Left renal cortex interstitium (tissue), 4 donors: ENCODE measurements around the gene SLIT1. TPM values are rescaled to one million over a fixed set of nuclear protein-coding genes. Genes with fewer than 3 reads are reported as not detected.

Experiments
- DNase-seq, 4 donors: peaks; one replicate each; pipeline ENCODE4 v3.0.0-alpha.2; 2013; ENCODE audit warnings: low read depth in 4 of 4, low spot score in 2 of 4, missing footprints in 1 of 4
- polyA plus RNA-seq, 4 donors: library from polyadenylated mRNA; unstranded; fragments of 120-200 nt; gene quantifications; one replicate each; pipeline ENCODE4 v1.2.1, GENCODE V29; 2013; ENCODE audit not compliant: insufficient read length in 4 of 4

Gene SLIT1
- polyA plus RNA-seq, 4 donors, result 5.8 to 9.7 (median 7.2) TPM

- DNase-seq, result no peak
These were observed 41.5 kb downstream of the SLIT1 start for GRCh38 chr10:97144297-97144696.

DNA sequence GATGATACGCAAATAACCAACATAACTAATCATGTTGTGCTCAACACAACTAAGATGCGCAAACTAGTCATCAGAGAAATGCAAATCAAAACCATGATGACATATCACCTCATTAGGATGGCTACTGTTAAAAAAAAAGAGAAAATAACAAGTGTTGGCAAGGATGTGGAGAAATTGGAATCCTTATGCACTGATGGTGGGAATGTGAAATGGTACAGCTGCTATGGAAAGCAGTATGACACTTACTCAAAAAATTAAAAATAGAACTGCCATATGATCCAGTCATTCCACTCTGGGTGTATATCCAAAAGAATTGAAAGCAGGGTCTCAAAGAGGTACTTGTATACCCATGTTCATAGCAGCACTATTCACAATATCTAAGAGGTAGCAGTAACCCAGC, 42.9 kb downstream of the SLIT1 start:
- no peak for DNase-seq

DNA sequence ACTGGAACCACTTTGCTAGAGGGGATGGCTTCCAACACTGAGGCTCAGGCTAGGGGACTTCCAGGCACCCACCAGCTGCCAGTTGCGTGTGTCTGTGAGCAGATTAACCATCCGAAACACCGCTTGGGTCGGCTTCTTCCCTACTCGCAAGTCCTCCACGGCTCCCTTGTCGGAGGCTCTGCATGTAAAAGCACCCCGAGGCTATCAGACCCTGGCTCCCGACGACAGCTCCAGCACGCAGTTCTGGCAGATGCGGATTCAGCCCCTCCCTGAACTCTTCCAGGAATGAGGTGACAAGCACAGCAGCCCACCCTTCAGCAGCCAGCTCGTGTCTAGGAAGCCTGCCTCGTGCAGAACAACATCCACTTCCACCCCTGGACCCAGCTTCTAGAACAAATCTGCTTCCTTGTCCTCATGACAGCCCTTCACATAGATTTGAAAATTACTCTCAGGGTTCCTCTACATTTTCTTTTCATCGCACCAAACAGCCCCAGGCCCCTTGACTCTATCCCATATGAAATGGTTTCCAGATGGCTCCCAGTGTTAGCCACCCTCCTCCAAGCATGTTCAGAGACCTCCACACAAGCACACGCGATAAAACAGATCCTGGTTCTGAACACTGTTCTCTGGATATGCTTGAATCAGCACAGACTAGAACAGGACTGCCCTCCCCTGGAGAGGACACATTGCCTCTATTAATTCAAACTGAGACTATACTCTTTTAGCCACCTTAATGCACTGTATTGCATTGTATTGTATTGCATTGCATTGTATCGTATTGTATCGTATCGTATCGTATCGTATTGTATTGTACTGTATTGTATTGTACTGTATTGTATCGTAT, 44.6 kb downstream of the SLIT1 start:
- DNase-seq, result no peak

DNA sequence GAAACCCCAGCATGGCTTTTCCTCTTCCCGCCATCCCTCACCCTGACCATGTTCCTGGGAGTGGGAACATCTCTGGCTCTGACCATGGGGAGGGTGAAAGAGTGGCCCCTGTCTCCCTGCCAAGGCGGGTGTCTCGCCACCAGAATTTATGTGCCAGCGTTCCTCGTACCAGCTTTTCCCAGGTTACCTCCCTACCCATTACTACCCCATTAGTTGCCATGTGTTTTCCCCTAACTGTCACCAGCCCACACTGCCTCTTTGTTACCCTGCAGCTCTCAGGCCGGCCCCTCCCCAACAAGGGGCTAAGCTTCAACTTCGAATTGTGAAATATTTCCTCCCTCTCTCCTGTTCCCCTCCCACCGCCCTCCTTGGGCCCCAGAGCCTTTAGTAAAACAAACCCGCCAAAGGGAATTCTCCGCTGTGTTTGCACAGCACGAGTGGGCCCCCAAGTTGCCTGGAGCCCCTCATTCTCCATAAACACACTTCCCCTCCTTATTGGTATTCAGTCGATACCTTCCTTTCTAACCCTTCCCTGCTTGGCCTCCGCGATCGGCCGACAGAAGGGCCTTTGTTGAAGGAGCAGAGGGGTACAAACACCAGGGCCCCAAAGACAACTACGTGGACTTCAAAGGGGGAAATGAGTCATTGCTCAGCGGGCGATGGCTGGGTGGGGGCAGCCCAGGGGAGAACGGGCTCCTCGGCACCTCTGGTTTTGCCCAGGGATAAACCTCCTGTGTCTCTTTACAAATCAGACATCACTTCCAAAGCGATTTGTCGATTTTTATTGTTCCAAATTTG, 45.5 kb downstream of the SLIT1 start:
- DNase-seq, result no peak

DNA sequence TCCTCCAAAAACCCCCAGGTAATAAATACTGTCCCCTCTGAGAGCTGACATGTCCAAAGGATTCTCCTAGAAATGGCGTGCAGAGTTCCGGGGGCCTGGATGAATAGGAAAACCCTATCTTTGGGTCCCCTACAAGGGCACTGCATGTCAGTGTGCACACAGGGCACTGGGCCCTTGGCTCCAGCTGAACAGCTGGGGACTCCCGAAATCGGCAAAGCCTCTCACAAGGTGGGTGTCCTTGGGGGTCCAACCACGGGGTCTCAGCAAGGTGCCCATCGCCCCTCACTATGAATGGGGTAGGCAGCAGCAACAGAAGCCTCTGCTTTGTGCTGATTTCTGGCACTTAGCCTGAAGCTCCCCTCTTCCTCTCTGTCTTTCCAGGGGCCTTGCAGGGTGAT, 46.1 kb downstream of the SLIT1 start:
- DNase-seq, result no peak

DNA sequence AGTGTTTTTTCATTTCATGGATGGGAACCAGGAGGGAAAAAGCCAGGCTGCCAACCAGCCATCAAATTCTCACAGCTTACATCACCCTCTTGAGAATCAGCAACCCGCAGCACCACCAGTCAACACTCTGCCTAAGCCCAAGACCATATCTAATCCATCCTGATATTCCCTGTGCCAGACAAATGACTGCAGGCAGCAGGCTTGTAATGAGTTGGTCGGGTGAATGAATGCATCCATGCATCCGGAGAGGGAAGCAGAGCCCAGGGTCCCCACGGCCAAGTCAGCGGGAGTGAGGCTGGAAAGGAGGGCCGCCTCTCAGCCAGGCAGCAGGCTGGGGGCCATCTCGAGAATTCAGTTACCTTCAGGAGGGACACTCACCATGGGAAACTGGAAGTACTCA, 46.9 kb downstream of the SLIT1 start:
- no peak for DNase-seq

DNA sequence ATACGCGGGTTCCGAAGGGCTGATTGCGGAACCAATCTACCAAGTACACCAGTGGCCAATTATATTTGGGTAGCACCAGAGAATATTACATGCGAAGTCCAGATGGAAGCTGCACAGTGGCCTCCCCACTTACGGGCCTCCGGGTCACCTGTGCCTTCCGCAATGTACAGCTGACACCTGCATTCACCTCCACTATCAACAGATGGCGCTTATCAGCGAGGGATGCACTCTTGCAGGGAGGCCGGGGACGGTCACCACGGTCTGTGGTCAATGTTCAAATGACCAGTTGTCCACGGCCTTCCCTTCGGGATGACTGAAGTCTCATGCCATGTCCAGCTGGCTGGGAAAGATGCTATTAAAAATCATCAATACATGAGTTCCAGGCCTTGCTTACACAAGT, 47.6 kb downstream of the SLIT1 start:
- DNase-seq, result no peak

DNA sequence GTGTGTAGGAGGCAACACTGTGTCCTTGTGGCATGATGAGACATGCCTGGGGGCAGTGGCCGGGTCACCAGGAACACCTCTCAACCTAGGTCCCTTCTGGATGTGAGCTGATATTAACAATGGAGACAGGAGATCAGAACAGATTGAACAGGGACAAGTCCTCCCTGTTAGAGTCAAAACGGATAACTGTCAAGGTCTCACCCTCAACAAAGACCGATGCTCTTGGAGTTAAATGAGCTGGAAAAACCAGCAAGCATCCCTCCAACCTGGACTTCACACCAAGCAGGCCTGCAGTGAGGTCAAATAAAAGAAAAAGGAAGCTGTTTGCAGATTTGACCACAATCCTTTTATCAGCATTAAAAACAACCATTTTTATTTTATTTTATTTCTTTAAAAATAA, 49.0 kb downstream of the SLIT1 start:
- DNase-seq, result no peak

DNA sequence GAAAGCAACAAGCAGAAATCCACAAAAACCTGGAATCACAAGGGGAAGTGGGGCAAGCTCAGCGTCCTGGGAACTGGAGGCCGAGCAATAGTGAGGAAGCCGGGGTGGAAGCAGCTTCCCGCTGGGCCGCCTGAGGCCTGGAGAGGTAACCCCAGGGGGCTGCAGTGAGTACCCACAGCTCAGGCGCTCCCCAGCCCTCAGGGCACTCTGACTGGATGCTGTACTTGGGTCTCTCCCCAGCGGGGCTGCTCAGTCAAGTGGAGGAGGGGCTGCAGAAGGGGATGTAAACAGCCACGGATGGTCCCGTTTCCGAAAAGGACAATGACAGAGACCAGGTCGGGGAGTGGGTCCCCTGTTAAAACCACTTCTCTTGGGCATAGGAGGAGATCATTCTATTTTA, 50.3 kb downstream of the SLIT1 start:
- no peak for DNase-seq

DNA sequence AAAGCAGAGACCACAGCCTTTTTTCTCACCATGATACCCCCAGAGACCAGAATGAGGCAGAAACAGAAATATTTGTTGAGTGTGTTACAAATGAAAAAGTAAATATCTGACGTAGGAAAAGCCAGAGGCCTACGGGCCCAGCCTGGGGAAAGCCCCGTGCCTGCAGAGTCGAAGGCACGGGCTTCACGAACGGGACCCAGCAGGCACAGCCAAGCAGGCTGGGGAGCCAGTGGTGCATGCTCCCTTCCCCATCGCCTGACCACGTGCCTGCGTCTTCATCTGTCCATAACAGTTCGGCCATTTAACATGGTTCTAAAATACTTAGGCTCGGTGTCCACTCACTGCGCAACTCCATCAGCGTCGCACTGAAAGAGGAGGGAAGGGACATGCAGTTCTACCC, 50.8 kb downstream of the SLIT1 start:
- DNase-seq, result no peak

- no peak for DNase-seq
These were observed 51.6 kb downstream of the SLIT1 start for GRCh38 chr10:97134110-97134509.

DNA sequence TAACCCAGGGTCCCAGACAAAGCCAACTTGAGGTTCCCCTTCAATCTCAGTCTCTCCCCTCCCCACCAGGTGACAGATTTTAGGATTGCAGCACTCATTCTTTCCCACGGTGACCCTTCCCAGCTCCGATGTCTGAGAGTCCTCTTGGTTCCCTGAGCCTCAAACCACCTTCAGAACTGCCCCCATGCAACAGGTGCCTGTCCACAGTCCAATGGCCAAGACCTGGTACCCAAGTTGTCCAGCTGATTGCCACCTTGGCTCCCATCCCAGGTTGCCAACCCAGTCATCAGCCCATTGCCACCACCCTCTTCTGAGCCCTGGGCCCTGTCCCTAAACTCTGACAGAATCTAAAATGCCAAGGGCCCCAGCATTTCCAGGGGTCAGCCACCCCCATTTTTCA, 53.5 kb downstream of the SLIT1 start:
- no peak for DNase-seq

- no peak for DNase-seq
These were observed 54.1 kb downstream of the SLIT1 start for GRCh38 chr10:97131666-97132065.

DNA sequence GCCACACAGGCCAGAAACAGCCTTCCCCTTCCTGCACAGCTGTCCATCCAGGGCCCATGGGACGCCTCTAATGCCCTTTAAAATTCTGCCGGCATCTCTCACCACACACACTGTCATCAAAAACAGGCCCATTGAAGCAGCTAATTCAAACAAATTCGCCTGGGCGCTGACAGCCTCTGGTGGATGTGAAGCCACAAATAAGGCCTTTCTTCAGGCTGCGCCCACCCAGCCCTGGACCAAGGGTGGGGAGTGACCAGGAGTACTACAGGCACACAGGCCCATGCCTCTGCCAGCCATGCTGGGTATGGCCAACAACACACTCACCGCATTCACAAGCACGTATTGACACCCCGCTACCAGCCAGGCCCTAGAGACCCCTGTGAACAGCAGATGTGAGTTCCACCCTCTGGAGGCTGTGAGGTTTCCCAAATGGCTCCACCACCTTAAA, 54.6 kb downstream of the SLIT1 start:
- no peak for DNase-seq

DNA sequence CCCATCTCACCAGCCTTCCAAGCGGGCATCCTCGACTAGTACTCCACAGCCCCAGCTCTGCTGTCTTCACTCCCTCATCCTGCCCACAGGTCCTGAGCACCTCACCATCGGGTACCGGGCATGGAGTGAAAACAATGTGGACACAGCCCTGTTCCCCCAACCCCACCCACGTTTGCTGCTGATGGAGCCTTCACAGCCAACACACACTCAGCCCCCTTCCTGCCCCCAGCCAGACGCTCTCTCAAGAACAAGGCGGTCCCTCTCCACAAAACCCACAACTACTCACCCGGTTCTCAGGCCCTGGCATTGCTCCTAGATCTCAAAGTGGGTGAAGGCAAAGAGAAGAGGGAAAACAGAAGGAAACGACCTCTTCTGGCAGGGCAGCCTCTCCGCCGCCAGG, 56.1 kb downstream of the SLIT1 start:
- DNase-seq, result no peak

DNA sequence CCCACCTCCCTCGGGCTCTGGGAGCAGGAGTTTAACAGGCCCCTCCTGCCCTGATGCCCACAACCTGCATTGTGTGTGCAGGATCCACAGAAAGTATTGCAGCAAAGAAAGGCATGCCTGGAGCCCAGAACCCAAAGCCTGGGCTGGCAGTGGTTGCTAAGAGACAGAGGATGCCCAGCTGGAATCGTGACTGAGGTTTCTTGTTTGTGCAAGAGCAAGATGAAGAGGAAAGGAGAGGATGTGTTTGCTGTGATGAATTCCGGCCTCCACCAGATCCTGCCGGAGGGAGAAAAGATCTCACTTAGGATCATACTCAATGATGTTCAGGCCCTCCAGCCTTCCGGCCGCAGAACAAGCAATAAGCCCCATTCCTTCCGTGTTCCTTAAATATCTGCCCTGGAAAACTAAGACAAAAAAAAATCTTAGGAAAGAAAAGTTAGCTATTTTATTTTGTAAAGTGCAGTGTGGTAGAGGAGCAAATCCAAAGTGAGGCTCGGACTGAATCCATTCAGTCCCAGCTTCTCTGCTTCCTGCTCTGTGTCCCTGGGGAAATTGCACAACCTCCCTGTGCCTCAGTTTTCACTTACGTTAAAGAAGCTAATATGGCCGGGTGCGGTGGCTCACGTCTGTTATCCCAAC, 57.1 kb downstream of the SLIT1 start:
- DNase-seq, result no peak

- DNase-seq, result no peak
These were observed 57.7 kb downstream of the SLIT1 start for GRCh38 chr10:97128039-97128492.

GRCh38 chr10:97127509-97127908, 58.2 kb downstream of the SLIT1 start:
- no peak for DNase-seq

DNA sequence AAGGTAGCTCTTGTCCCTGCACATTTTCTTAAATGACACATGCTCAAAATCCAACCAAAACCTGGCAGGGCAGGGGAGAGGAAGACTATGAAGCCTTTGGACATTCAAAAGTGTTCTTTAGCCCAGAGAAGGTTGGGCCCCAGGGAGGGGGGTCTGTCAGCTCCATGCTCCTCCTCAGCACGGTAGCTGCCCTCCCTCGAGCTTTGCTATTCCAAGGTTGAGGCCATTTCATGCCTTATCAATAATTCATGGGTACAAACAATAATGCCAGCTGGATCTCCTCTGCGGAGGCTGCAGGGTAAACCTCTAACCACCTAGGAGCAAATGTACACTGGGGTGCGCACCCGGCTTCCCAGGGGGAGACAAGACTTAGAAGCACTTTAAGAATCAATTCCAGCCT, 61.5 kb downstream of the SLIT1 start:
- DNase-seq, result no peak

DNA sequence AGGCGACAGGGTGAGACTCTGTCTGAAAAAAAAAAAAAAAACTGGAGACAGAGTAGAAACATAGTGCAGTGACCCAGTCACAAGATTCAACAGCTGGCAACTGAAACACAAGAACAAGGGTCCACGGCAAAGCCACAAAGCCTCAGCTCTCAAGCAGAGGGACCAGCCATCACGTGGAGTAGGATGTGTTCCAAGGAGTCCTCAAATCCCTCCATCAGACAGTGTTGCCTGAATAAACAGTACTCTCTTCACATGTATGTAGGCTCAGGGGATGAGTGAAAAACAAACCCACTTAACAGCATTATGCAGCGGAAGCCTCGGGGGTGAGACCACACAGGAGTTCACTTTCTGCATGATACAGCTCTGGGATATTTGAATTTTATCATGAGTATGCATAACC, 62.0 kb downstream of the SLIT1 start:
- DNase-seq, result no peak

DNA sequence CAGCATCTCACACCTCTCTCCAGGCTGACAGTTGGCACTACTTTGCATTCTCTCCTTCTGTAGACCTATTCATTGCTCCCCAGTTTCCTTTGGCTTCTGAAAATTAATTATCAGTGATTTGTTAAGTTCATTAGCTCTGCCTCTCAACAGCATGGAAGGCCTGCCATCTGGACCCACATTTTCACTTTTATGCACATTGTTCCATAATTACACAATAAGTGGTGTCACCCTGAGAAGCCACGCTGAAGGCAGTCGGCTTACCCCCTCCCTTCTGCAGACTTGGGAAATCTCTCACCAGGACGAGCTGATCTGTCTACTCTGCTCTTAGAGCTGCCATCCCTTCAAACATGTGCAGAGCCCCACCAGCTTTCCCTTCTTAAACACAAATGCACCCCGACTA, 64.7 kb downstream of the SLIT1 start:
- no peak for DNase-seq
